HG02642 (cell line): ENCODE data around the gene ZNF771.

ENCODE experiments used
- ATAC-seq: cut with Tn5 transposase; IDR thresholded peaks from one replicate; pipeline ENCODE4 v1.9.1; 2021; ENCODE audit warnings: mild to moderate bottlenecking; ENCODE audit not compliant: unreplicated experiment, poor library complexity

The ZNF771 gene

DNA sequence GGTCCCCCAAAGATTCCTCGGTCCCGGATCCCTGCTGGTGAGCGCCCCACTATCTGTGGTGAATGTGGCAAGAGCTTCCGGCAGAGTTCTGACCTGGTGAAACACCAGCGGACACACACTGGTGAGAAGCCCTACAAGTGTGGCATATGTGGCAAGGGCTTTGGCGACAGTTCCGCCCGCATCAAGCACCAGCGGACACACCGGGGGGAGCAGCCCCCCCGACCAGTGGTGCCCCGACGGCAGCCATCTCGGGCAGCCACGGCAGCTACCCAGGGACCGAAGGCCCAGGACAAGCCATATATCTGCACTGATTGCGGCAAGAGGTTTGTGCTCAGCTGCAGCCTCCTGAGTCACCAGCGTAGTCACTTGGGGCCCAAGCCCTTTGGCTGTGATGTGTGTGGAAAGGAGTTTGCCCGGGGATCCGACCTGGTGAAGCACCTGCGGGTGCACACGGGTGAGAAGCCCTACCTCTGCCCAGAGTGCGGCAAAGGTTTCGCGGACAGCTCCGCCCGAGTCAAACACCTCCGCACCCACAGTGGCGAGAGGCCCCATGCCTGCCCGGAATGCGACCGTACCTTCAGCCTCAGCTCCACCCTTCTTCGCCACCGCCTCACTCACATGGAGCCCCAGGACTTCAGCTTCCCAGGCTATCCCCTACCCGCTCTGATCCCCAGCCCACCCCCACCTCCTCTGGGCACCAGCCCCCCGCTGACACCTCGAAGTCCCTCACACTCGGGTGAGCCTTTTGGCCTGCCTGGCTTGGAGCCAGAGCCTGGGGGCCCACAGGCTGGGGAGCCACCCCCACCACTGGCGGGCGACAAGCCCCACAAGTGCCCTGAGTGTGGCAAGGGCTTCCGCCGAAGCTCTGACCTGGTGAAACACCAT is 9.4 kb upstream of the ZNF771 start:
- no peak for ATAC-seq

DNA sequence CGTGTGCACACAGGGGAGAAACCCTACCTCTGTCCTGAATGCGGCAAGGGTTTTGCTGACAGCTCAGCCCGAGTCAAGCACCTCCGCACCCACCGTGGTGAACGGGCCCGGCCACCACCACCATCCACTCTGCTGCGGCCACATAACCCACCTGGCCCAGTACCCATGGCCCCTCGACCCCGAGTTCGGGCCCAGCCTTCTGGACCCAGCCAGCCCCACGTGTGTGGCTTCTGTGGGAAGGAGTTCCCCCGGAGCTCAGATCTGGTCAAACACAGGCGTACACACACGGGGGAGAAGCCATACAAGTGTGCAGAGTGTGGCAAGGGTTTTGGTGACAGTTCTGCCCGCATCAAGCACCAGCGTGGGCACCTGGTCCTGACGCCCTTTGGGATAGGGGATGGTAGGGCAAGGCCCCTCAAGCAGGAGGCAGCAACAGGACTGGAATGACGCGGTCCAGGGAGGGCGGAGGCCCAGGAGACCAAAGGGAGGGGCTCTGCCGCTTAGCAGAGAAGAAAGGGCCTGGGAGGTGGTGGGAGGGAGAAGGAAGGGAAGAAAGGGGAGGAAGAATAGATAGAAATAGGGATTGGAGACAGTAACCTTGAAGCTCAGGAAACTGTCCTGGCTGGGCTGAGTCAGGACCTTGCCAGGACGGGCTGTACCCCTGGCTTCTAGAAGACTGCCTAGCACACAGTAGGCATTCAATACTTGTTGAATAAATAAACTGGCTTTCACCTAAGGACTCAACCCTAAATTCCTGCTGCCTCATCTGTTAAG is 8.6 kb upstream of the ZNF771 start:
- ATAC-seq, result no peak

- ATAC-seq, result no peak
Measured at GRCh38 chr16:30399435-30400186, 7.8 kb upstream of the ZNF771 start.

DNA sequence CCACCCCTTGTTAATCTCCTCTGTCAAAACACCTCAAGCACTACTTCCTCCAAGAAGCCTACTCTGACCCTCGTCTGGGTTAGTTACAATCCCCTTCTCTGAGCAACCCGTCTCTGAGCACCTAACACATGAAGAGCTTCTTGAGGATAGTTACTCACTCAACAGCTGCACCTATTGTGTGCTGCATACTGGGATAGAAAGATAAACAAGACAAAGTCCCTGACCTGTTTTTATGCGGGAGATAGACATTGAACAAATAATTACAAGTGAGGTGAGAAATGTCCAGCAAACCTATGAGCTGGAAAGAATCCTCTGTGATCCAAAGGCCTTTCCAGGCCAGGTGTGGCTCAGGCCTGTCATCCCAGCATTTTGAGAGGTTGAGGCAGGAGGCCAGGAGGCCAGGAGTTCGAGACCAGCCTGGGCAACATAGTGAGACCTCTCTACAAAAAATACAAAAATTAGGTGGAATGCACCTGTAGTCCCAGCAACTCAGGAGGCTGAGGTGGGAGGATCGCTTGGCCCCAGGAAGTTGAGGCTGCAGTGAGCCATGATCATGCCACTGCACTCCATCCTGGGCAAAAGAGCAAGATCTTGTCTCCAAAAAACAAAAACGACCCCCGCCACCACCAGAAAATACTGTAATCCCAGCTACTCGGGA is 5.5 kb upstream of the ZNF771 start:
- no peak for ATAC-seq

DNA sequence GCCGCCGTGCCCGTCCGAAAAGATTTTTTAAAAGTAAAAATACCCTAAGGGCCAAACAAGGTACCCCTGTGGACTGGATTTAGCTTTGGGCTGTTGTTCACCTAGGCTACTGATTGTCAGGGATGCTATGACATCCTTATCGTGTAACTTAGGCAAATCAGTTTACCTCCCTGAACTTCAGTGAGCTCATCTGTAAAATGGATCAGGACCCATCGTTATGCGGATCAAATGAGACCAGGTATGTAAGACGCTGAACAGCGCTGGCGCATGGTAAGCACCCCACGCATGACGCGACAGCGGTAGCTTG is 658 bp upstream of the ZNF771 start:
- ATAC-seq, result peak; percentile 6

- no peak for ATAC-seq
Measured at GRCh38 chr16:30407804-30408534, 563 bp downstream of the ZNF771 start.

DNA sequence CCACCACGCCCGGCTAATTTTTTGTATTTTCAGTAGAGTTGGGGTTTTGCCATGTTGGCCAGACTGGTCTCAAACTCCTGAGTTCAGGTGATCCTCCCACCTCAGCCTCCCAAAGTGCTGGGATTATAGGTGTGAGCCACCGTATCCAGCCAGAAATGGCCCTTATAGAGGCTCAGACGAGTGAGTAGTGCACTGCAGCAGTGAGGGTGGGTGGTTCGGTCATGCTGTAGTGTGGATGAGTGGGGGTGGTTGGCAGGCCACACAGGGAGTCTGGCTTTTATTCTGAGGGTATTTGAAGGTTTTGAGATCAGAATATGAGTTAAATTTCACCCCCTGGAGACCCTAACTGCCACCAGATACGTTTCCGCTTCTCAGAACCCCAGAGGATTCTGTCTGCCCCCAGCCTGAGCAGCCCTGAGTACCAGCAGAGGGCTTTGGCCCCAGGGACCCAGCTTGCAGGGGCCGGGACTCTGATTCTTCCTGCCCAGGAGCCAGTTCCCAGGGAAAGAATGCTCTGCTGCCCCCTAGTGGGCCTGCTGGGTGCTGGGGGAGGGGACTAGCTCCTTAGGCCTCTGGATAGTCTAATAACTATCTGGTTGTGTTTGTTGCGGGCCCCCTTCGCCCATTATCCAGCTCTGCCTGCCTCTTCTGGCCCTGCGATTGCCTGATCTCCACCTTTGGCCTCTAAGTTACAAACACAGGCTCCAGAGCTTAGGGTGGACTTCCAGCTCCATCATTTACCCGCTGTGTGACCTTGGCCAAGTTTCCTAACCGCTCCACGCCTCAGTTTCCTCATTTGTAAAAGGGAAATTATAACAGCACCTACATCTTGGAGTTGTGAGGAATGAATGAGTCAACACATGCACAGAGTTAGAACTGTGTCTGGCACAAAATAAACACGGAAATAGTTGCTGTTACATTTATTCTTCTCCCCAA is 2.0 kb downstream of the ZNF771 start:
- peak; percentile 46 for ATAC-seq

DNA sequence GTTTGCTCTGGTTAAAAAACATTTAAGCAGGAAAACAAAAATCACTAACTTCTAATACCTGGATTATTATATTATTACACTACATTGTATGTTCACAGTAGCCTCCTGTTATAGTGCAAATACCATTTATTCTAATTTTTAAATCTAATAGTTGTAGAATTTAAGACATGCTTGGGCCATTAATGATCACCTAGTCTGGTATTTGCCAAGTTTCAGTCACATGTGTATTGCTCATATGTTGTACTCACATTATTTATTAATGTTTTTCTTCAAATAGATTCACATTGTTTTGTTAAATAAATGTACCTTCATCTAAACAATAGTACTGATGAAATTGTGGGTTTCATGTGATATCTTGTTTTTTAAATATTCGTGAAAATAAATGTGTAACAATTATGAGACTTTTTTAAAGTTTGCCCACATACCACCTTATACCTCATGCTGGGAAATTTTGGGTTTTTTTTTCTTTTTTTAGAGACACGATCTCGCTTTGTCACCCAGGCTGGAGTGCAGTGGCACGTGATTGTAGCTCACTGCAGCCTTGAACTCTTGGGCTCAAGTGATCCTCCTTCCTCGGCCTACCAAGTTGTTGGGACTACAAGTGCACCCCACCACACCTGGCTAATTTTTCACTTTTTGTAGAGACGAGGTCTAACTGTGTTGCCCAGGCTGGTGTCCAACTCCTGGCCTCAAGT is 5.9 kb downstream of the ZNF771 start:
- no peak for ATAC-seq

DNA sequence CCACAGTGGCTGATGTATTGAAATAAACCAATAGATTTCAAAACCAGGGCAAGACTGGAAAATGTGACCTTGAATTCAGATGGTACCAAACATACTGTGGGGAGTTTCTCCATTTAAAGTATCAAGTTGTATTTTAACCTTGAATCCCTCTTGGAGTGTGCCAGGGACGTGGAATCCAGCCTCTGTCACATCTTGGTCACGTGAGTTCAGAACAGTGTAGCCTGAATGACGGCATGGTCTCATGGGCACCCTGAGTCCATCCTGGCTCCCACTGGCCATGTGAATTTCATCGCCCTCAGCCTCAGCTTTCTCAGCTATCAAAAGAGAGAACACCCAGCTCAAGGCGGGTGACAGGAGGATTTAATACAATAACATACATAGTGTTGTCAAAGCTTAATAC is 6.8 kb downstream of the ZNF771 start:
- no peak for ATAC-seq

DNA sequence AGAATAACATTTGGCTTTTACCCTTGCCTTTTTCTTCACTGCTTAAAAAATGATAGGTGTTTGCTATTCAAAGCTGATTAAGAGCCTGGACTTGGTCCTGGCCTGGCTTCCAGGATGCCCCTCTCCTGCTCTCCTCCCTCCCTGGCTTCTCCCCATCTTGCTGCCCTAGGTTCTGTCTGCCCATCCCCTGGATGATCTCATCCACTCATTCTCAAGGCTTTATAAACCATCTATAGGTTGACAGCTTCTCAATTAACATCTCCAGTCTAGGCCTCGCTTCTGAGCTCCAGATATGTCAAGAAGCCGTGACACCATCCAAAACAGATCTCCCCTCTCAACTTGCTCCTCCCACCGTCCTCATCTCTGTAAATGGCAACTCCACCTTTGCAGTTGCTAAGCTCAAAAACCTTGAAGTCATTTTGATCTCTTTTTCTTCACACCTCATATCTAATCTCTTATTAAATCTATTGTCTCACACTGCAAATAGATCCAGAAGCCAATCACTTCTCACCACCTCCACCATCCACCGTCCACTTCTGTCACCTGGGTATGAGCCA is 8.7 kb downstream of the ZNF771 start:
- no peak for ATAC-seq

DNA sequence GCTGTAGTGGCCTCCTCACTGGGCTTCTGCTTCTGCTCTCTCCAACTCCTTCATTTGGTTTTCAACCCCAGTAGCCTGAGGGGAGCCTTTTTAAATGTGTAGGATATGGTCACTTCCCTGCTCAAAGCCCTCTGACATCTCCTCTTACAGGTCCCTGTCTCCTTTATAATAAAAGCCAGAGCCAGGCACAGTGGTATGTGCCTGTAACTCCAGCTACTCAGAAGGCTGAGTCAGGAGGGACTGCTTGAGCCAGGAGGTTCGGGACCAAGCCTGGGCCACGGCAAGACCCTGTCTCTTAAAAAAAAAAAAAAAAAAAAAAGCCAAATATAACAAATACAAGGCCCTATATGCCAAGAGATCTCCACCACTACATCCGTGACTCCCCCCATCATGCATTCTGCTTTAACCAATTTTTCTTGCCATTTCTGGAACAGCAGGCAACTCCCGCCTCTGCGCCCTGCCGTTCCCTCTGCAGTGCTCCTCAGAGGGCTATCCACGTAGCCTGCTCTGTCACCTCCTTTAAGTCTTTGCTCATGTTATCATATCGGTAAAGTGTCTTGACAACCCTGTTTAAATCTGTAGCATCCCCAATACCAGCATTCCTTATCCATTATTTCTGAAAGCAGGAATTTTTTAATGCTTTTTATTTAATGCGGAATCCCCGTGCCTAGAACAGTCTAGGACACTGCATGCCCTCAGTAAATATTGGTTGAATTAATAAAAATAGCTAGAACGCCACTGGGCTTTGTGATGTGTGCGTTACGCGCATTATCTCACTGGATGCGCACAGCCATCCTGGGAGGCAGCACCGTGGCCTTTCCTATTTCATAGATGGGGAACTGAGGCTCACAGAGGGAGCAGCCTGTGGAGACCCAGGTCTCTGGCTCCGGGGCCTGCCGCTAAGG is 9.5 kb downstream of the ZNF771 start:
- ATAC-seq, result no peak

GRCh38 chr16:30417529-30418349 is 10.3 kb downstream of the ZNF771 start:
- peak; percentile 84 for ATAC-seq

DNA sequence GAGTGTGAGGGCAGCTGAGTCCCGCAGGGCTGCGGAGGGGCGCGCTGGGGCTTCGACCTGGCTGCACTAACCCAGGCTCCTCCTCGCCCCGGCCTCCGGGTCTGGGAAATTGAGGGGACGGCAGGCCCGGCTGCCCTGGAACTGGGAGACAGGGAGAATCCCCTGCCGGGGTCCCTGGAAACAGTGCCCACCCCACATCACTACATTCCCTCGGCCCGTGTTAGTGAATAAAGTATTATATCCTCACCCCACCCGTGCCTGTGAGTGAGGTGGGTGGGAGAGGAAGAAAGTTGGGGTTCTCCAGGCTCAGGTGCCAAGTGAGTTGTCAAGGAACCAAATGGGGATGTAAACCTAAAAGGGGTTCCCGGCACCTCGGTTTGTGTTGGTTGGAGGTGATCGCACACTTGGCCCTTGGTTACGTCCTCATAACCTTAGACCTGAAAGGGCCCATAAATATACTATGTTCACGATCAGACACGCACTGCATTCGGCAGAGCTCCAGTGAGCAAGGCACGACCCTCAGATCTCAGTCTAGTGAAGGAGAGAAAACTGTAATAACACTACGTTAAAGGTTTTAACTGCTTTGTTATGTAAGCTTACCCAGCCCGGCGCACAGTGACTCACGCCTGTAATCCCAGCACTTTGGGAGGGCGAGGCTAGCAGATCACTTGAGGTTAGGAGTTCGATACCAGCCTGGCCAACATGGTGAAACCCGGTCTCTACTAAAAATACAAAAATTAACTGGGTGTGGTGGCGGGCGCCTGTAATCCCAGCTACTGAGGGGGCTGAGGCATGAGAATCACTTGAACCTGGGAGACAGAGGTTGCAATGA is 11.2 kb downstream of the ZNF771 start:
- no peak for ATAC-seq

DNA sequence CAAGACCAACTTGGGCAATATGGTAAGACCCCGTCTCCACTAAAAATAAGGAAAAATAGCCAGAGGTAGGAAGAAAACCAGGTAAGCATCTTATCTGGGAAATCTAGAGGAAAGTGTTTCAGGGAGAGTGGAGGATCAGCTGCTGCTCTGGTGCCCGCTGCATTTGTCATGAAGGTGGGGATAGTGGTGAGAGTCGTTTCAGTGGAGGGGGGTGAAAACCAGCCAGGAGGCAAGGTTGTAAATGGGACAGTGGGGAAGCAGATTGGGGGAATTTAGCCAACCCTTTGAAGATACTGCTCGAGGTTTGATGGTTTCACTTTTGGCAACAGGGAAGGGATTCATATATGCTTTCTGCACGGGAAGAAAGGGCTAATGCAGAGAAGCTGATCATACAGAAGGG is 13.6 kb downstream of the ZNF771 start:
- ATAC-seq, result no peak

GRCh38 chr16:30428055-30428454 is 20.6 kb downstream of the ZNF771 start:
- ATAC-seq, result no peak

- ATAC-seq, result peak; percentile 8
Measured at GRCh38 chr16:30429418-30429677, 21.9 kb downstream of the ZNF771 start.
